HepG2 (cell line): ENCODE data around the gene BCL2L2. TPM values are rescaled to one million over a fixed set of nuclear protein-coding genes. Genes with fewer than 3 reads are reported as not detected.

Experiments used
- AHR ChIP-seq: IDR thresholded peaks from 2 replicates; pipeline ENCODE4 v1.6.1; 2018; ENCODE audit warnings: missing genetic modification reagents, missing compliant biosample characterization
- BORCS8-MEF2B ChIP-seq: sonication (generic); formaldehyde crosslinking; IDR thresholded peaks from 2 replicates; pipeline ENCODE4 v1.8.0; 2022; ENCODE audit warnings: mild to moderate bottlenecking, missing genetic modification reagents
- CREB3 ChIP-seq: sonication (generic); formaldehyde crosslinking; IDR thresholded peaks from 2 replicates; pipeline ENCODE4 v1.5.0; 2020; ENCODE audit warnings: missing genetic modification reagents
- IKZF4 ChIP-seq: sonication (generic); formaldehyde crosslinking; IDR thresholded peaks from 2 replicates; pipeline ENCODE4 v1.5.1; 2020; ENCODE audit warnings: borderline replicate concordance, mild to moderate bottlenecking, low read depth, missing genetic modification reagents; ENCODE audit errors: not compliant biosample characterization
- KLF16 ChIP-seq, 2 experiments: sonication (generic) in 1 of 2; formaldehyde crosslinking in 1 of 2; IDR thresholded peaks; 2 replicates each; pipeline versions ENCODE4 v1.6.1 to v1.8.0; 2016 to 2023; ENCODE audit warnings: missing genetic modification reagents in 2 of 2, missing compliant biosample characterization in 1 of 2
- MIER3 ChIP-seq: IDR thresholded peaks from 2 replicates; pipeline ENCODE4 v1.6.1; 2016; ENCODE audit warnings: missing compliant biosample characterization, borderline replicate concordance
- NFATC3 ChIP-seq: sonication (generic); formaldehyde crosslinking; IDR thresholded peaks from 2 replicates; pipeline ENCODE4 v1.5.1; 2020; ENCODE audit warnings: mild to moderate bottlenecking, missing genetic modification reagents
- YEATS2 ChIP-seq: sonication (generic); formaldehyde crosslinking; IDR thresholded peaks from 2 replicates; pipeline ENCODE4 v1.4.0; 2020; ENCODE audit warnings: missing genetic modification reagents, borderline replicate concordance
- ZBTB46 ChIP-seq: sonication (generic); formaldehyde crosslinking; IDR thresholded peaks from 2 replicates; pipeline ENCODE4 v1.4.0; 2020; ENCODE audit warnings: mild to moderate bottlenecking, missing genetic modification reagents, borderline replicate concordance
- ZHX2 ChIP-seq, 2 experiments: sonication (generic) in 1 of 2; formaldehyde crosslinking in 1 of 2; IDR thresholded peaks; 2 replicates each; pipeline versions ENCODE4 v1.6.1 to v1.9.0; 2014 to 2022; ENCODE audit warnings: antibody characterized with exemption in 1 of 2, borderline replicate concordance in 1 of 2, inconsistent platforms in 1 of 2, low read depth in 1 of 2, missing genetic modification reagents in 1 of 2
- ZNF124 ChIP-seq: sonication (generic); formaldehyde crosslinking; IDR thresholded peaks from 2 replicates; pipeline ENCODE4 v1.4.0; 2020; ENCODE audit warnings: missing genetic modification reagents
- ZNF275 ChIP-seq: sonication (generic); formaldehyde crosslinking; IDR thresholded peaks from 2 replicates; pipeline ENCODE4 v1.8.0; 2022; ENCODE audit warnings: missing genetic modification reagents, mild to moderate bottlenecking, inconsistent platforms, borderline replicate concordance
- ZNF430 ChIP-seq: sonication (generic); formaldehyde crosslinking; IDR thresholded peaks from 2 replicates; pipeline ENCODE4 v1.9.0; 2021; ENCODE audit warnings: mild to moderate bottlenecking, missing genetic modification reagents
- ZNF512 ChIP-seq: sonication (generic); formaldehyde crosslinking; IDR thresholded peaks from 2 replicates; pipeline ENCODE4 v1.4.0; 2020; ENCODE audit warnings: mild to moderate bottlenecking, missing genetic modification reagents
- ZNF670 ChIP-seq: sonication (generic); formaldehyde crosslinking; IDR thresholded peaks from 2 replicates; pipeline ENCODE4 v1.8.0; 2022; ENCODE audit warnings: mild to moderate bottlenecking, missing genetic modification reagents, borderline replicate concordance
- polyA plus RNA-seq, 8 experiments: library from polyadenylated mRNA; depleted of rRNA in 3 of 8; stranded (reverse) in 7 of 8; unstranded in 1 of 8; fragments of >200 nt; fragmentation: Illumina TruSeq in 4 of 8; extraction: Trizol in 4 of 8; gene quantifications; 2 replicates each; pipeline versions ENCODE4 v1.2.1 to v1.2.3, GENCODE V29; 2011 to 2016; ENCODE audit warnings: low read depth in 4 of 8, missing spikeins in 1 of 8, mixed read lengths in 1 of 8; ENCODE audit not compliant: insufficient read depth in 1 of 8
- total RNA-seq, 5 experiments: library from RNA; depleted of rRNA; stranded (reverse); fragments of >200 nt; fragmentation: Illumina TruSeq; extraction: Trizol; gene quantifications; 2 replicates each; pipeline ENCODE4 v1.2.3, GENCODE V29; 2016; ENCODE audit warnings: low read depth in 1 of 5

BCL2L2 gene
- total and polyA plus RNA-seq, 2 of the 13 experiments (the other 11 are each of a cell fraction or from before 2014, with no cell fraction given), result 28.1 to 49.8 TPM

- TF ChIP-seq ZNF512 (CRISPR knock-in tag) (peak; percentile 80), NFATC3 (CRISPR knock-in tag) (peak; percentile 98), BORCS8-MEF2B (CRISPR knock-in tag) (peak; percentile 98), ZNF430 (CRISPR knock-in tag) (peak; percentile 95), YEATS2 (CRISPR knock-in tag) (peak; percentile 93), MIER3 (CRISPR knock-in tag) (peak; percentile 97), ZBTB46 (peak; percentile 46; the same call in 1 of the 2 replicates), ZNF124 (peak; percentile 88; the same call in 1 of the 2 replicates), ZHX2 (IDR thresholded peaks at IDR 0.05; ENCODE audit: low read depth) (peak; percentile 97), ZHX2 (CRISPR knock-in tag; IDR thresholded peaks at IDR 0.05; ENCODE audit: borderline replicate concordance) (peak; percentile 17; the same call in 1 of the 2 replicates), ZNF670 (CRISPR knock-in tag) (no peak), CREB3 (no peak), ZNF275 (CRISPR knock-in tag) (peak; percentile 47; the same call in 1 of the 2 replicates), IKZF4 (CRISPR knock-in tag) (peak; percentile 96), KLF16 (CRISPR knock-in tag; IDR thresholded peaks at IDR 0.05) (peak in 1 of 2 experiments; percentile 92; a peak in 2 of 4 replicates), AHR (CRISPR knock-in tag) (peak; percentile 82; the same call in 1 of the 2 replicates)
These were observed at the start of gene BCL2L2 (continued) for GRCh38 chr14:23306412-23307145.
